ENCODE data around the gene ERBB4. TPM values are rescaled to one million over a fixed set of nuclear protein-coding genes. Genes with fewer than 3 reads are reported as not detected.

The ERBB4 gene
- total RNA-seq, 1 experiment from 2014 or later, result 2.9 TPM

DNA sequence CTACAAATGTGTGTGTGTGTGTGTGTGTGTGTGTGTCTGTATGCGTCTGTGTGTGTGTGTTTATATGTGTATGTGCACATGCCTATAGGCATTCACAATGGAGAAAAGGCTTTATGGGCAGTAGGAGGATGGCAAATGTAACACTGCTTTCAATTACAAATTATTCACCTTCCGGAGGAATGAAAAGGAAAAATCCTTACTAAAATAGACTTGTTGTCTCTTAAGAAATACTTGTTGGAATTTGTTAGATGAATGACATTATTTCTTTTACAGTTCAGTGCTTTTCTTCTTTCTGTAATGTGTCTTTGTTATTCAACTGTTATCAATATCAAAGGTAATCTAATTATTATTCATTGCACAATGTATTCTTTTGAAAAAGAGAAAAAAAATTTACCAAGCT is 874.3 kb downstream of the ERBB4 start:
- H3K36me3 Mint-ChIP-seq (ENCODE audit: insufficient read depth, unreplicated experiment), result no peaks in the 10 kb centered on the region
- no peak overlapping the region for H3K4me3 Mint-ChIP-seq (ENCODE audit: low read depth, unreplicated experiment)
- no peak for DNase-seq
- TF ChIP-seq, protein P1, sequence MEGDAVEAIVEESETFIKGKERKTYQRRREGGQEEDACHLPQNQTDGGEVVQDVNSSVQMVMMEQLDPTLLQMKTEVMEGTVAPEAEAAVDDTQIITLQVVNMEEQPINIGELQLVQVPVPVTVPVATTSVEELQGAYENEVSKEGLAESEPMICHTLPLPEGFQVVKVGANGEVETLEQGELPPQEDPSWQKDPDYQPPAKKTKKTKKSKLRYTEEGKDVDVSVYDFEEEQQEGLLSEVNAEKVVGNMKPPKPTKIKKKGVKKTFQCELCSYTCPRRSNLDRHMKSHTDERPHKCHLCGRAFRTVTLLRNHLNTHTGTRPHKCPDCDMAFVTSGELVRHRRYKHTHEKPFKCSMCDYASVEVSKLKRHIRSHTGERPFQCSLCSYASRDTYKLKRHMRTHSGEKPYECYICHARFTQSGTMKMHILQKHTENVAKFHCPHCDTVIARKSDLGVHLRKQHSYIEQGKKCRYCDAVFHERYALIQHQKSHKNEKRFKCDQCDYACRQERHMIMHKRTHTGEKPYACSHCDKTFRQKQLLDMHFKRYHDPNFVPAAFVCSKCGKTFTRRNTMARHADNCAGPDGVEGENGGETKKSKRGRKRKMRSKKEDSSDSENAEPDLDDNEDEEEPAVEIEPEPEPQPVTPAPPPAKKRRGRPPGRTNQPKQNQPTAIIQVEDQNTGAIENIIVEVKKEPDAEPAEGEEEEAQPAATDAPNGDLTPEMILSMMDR (IDR thresholded peaks at IDR 0.05; ENCODE audit: unreplicated experiment), result no peak
- H3K4me1 Mint-ChIP-seq (ENCODE audit: low read depth, unreplicated experiment), result peaks cover 7% of the 10 kb centered on the region
- no peaks in the 10 kb centered on the region for H3K27me3 Mint-ChIP-seq (ENCODE audit: unreplicated experiment)
- H3K9me3 Mint-ChIP-seq (ENCODE audit: low read depth, unreplicated experiment), result peaks cover 3% of the 10 kb centered on the region
- intact Hi-C loops (cut with micrococcal nuclease; ENCODE audit: unreplicated experiment), result no loop called here
- BruUV-seq (replicated peaks), result no TSS peak
- CTCF ChIA-PET, result no interaction called here
- no peak overlapping the region for H3K27ac Mint-ChIP-seq (ENCODE audit: unreplicated experiment)

DNA sequence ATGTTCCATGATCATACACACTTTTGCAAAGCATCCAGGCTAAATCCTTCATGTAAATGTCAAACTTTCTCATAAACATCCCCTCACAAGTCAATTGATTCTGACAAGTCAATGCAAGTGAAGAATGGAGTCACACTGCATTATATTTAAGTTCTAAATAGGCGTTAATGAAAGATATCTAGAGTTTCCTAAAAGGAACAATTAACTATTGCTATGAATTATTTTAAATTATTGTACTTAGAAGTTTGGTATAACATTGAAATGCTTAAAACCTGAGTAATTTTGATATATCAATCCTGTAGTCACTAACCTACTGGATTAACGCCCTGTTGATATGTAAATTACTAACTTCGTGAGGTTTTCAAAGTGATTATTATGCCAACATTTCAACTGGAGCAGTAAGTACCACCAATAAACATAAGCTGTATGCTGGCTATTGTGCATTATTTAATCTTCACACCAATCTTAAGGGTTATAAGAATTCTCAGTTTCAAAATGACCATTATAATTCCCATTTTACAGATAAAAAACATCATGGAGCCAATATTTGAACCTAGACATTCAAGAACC is 884.3 kb downstream of the ERBB4 start:
- H3K9me3 Mint-ChIP-seq (ENCODE audit: low read depth, unreplicated experiment), result no peaks in the 10 kb centered on the region
- BruUV-seq (replicated peaks), result no TSS peak
- intact Hi-C loops (cut with micrococcal nuclease; ENCODE audit: unreplicated experiment), result no loop called here
- no peak overlapping the region for H3K27ac Mint-ChIP-seq (ENCODE audit: unreplicated experiment)
- DNase-seq, result no peak
- H3K4me3 Mint-ChIP-seq (ENCODE audit: low read depth, unreplicated experiment), result no peak overlapping the region
- no peaks in the 10 kb centered on the region for H3K27me3 Mint-ChIP-seq (ENCODE audit: unreplicated experiment)
- CTCF ChIA-PET, result no interaction called here
- TF ChIP-seq, protein P1 (IDR thresholded peaks at IDR 0.05; ENCODE audit: unreplicated experiment), result no peak
- no peaks in the 10 kb centered on the region for H3K36me3 Mint-ChIP-seq (ENCODE audit: insufficient read depth, unreplicated experiment)
- peaks cover 8% of the 10 kb centered on the region for H3K4me1 Mint-ChIP-seq (ENCODE audit: low read depth, unreplicated experiment)

DNA sequence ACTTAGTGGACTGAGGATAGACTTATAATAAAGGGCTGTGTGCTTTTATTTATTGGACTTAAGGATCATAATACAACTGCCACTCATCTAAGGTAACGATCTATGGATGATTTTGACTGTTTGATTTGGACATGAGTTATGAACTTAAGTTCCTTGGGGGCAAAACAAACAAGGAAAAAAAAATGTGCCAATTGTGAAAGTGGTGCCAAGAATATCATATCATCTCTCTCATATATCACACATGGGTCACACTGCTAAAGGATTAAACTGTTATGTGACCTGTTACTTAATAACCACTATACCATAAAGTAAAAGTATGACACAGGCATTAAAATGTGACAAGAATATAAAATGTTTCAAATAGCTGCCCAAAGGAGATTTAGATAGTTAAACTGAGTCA is 886.3 kb downstream of the ERBB4 start:
- no TSS peak for BruUV-seq (replicated peaks)
- TF ChIP-seq, protein P1 (IDR thresholded peaks at IDR 0.05; ENCODE audit: unreplicated experiment), result no peak
- Mint-ChIP-seq H3K9me3 (ENCODE audit: low read depth, unreplicated experiment) (no peaks in the 10 kb centered on the region), H3K36me3 (ENCODE audit: insufficient read depth, unreplicated experiment) (no peaks in the 10 kb centered on the region), H3K27me3 (ENCODE audit: unreplicated experiment) (no peaks in the 10 kb centered on the region), H3K4me1 (ENCODE audit: low read depth, unreplicated experiment) (peaks cover 8% of the 10 kb centered on the region), H3K4me3 (ENCODE audit: low read depth, unreplicated experiment) (no peak overlapping the region), H3K27ac (ENCODE audit: unreplicated experiment) (no peak overlapping the region)
- no peak for DNase-seq
- intact Hi-C loops (cut with micrococcal nuclease; ENCODE audit: unreplicated experiment), result no loop called here
- CTCF ChIA-PET, result no interaction called here

DNA sequence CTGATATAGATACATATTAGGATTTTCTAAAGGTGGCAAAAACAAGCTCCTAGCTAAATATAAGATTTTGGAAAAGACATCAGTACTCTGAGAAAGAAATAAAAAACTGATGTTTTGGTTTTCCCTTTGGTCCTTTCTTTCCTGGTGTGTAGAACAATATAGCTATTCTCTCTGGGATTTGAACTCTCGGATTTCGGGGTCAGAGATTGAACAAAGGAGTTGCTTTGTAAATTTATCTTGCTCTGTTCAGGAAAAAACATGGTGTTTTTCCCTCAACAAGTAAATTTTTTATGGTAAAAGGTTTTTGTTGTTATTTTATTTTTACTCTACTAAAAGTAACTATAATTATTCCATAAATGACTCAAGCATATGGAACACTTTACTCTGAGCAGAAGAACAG is 889.3 kb downstream of the ERBB4 start:
- CTCF ChIA-PET, result no interaction called here
- Mint-ChIP-seq H3K4me1 (ENCODE audit: low read depth, unreplicated experiment) (peaks cover 8% of the 10 kb centered on the region), H3K27ac (ENCODE audit: unreplicated experiment) (no peak overlapping the region), H3K27me3 (ENCODE audit: unreplicated experiment) (no peaks in the 10 kb centered on the region), H3K9me3 (ENCODE audit: low read depth, unreplicated experiment) (no peaks in the 10 kb centered on the region), H3K4me3 (ENCODE audit: low read depth, unreplicated experiment) (no peak overlapping the region), H3K36me3 (ENCODE audit: insufficient read depth, unreplicated experiment) (no peaks in the 10 kb centered on the region)
- intact Hi-C loops (cut with micrococcal nuclease; ENCODE audit: unreplicated experiment), result no loop called here
- no TSS peak for BruUV-seq (replicated peaks)
- DNase-seq, result no peak
- TF ChIP-seq, protein P1 (IDR thresholded peaks at IDR 0.05; ENCODE audit: unreplicated experiment), result no peak

Measured in Calu3 (cell line).